HL-60/S4 treated with retinoic acid at 250 ng/mL for 4 days and 3 days (cell line): ENCODE results near the gene CKAP2L.

Source experiments
- in situ Hi-C: fragments of 300-500 bp; cut with MboI; formaldehyde crosslinking; loops from 2 replicates; pipeline ENCODE4 v1.7.0; 2022; ENCODE audit warnings: low sequenced_read_pairs

CKAP2L gene

GRCh38 chr2:112687522-112687921, 76.9 kb downstream of the CKAP2L start:
- in situ Hi-C loops = no loop called here
